Measurements from ENCODE around the gene GSS.

The GSS gene

DNA sequence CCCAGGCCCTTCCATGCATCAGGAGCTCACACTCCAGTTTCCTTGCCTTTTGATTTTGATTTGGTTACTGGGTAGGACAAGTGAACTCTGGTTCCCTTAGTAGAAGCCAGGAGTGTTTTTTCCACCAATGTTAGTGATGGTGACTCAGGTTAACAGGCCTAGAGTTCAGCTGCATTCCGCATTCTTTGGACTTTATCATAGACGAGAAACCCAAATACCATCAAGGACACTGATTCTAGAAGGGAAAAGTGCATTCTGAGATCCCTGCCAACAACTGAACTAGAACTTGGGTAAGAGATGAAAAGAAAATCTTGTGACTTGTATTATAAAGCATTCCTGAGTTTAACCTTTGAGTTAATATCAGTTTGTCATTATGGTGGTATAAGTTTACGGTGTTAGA, 8.9 kb downstream of the GSS start:
- no peak for DNase-seq (ENCODE audit: low spot score)

- no peak for DNase-seq (ENCODE audit: low spot score)
Measured at GRCh38 chr20:34945315-34946077, 10.1 kb downstream of the GSS start.

DNA sequence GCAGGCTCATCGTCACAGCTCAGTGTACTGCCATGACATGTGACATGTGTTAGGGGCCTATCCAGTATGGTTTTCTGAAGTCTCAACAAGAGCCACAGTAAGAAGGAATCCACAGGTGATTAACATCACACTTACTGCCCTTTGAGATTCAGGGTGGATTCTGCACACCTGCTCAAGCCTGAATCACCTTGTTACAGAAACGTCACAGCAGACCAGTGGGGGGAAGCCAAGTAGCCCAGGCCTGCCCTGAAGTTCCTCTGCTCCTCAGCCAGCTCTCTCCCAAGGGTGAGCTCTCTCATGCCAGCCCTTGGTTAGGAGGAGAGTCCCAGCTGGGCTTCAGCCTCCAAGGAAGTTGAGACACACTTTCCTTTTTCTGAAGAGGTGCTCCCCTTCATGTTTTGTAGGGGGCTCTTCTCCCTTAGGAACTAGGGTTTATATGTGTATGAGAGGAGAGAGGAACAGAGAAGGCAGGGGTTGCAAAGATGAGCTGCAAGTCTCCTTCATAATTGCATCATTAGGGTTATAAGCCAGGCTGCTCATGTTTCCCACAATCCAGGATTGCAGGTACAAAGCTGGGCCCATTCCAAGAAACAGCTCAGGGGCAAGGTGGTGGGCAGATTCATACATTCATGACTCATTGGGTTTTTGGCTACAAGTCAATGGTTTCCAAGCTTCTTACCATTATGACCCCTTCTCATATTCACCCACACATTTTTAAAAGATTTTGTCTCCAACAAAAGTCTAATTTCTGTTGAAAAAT, 11.6 kb downstream of the GSS start:
- DNase-seq (ENCODE audit: low spot score): no peak

DNA sequence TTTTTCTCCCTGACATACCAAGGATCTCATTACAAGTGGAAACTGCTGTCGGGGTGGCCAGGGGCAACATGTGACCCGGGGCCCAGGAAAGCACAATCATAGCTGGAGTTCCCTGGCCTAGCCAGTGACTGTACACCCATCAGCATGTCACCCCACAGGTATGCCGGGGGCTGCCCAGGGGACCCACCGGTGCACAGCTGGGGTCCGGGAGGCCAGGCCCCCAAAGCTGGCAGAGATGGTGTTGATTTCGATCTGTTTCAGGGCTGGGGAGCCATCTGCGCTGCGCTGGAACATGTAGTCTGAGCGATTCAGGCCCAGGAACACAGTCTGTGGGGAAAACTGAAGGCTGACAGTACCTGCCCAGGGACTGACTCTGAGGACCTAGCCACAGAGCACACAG, 13.3 kb downstream of the GSS start:
- DNase-seq (ENCODE audit: low spot score): no peak

DNA sequence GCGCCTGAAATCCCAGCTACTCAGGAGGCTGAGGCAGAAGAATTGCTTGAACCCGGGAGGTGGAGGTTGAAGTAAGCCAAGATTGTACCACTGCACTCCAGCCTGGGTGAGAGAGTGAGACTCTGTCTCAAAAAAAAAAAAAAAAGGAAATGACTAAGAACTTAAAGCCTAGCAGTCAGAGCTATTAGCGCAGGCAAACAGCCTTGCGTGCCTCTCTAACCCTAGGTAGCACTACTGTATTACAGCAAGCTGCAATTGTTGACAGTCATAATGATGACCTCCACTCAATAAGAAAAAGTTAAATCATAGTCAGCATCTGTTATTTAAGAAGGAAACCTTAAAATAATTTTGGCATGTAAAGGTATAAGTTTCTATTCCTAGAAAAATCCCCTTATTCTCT, 14.4 kb downstream of the GSS start:
- no peak for DNase-seq (ENCODE audit: low spot score)

- no peak for DNase-seq (ENCODE audit: low spot score)
Measured at GRCh38 chr20:34940081-34940481, 15.5 kb downstream of the GSS start.

- peak; percentile 11 for DNase-seq (ENCODE audit: low spot score)
Measured at GRCh38 chr20:34938466-34939163, 17.0 kb downstream of the GSS start.

DNA sequence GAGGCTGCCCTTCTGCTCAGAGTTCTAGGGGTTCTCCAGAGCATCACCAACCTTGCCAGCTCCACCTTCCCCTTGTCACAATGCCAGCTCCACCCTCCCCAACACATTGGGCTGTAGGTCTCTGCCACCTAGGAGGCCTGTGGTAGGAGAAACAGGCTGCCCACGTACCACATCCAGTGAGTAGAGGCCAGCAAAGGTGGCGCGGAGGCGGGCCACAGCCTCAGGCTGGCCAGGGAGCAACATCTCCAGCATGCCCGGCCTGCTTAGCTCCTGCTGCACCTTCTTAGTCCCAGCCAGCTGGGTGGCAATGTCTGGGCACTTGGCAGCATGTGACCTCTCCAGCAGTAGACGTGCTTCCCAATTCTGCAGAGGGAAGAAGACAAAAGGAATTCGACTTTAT, 23.8 kb downstream of the GSS start:
- no peak for DNase-seq (ENCODE audit: low spot score)

DNA sequence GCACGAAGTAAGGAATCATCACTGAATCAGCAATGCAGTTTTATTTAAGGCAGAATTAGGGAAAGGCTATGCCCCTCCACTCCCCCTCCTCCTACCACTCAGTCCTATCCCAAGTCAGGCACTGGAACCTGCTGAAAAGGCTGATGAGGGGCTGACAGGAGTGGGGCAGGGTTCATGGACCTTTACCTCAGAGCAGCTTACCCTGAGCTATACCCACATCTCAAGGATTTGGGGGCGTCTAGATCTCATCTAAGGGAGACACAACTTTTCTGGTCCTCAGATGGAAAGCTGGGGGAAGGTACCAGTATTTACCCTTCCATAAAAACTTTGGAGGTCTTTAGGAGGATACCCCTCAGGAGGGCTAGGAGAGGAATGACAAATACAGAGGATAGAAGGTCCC, 27.2 kb downstream of the GSS start:
- no peak for DNase-seq (ENCODE audit: low spot score)

DNA sequence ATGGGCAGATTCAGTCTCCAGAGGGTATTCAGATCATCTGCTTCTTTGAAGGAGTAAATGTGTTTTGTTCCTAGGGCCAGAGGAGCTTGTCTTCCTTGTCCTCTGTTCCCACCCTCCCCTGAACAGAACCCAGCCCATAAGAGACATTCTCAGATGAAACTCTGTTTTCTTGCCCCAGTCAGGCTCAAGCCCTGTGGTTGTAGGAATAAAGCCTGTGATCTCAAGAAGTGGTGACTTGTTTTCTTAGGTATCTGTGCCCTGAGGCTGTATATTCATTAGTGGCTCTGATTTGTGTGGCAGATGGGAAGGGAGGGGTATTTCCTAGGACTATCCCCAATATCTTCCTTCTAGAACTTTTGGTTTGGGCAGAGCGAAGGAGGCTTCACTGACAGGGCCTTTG, 27.9 kb downstream of the GSS start:
- DNase-seq (ENCODE audit: low spot score): no peak

GRCh38 chr20:34926581-34926980, 29.0 kb downstream of the GSS start:
- DNase-seq (ENCODE audit: low spot score): no peak

DNA sequence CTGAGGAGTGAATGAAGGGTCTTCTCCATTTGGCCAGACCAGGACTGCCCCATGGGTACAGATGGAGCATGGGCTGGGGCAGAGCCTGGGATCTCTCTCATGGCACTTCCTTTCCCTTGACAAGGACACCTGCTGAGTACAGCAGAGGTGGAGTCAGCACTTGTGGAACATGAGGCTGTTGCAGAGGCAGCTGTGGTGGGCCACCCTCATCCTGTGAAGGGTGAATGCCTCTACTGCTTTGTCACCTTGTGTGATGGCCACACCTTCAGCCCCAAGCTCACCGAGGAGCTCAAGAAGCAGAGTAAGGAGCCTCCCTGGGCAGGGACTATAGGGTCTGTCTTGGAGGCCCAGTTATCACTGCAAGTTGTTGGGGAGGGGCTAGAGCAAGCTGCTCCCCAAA, 29.6 kb downstream of the GSS start:
- no peak for DNase-seq (ENCODE audit: low spot score)

DNA sequence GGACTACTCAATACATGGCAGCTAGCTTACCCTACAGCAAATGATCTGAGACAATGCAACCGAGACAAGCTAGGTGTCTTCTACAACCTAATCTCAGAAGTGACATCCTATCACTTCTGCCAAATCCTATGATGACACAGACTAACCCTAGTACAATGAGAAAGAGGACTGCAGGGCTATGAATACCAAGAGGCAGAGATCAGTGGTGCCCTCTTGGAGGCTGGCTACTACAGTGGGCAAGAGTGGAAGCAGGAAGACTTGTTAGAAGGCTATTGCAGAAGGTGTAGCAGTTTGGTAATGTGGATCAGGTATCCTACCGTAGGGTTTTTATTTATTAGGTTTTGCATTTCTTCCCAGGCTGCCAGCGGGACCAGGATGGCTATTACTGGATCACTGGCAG, 30.3 kb downstream of the GSS start:
- no peak for DNase-seq (ENCODE audit: low spot score)

GRCh38 chr20:34923414-34923813, 32.2 kb downstream of the GSS start:
- DNase-seq (ENCODE audit: low spot score): no peak

DNA sequence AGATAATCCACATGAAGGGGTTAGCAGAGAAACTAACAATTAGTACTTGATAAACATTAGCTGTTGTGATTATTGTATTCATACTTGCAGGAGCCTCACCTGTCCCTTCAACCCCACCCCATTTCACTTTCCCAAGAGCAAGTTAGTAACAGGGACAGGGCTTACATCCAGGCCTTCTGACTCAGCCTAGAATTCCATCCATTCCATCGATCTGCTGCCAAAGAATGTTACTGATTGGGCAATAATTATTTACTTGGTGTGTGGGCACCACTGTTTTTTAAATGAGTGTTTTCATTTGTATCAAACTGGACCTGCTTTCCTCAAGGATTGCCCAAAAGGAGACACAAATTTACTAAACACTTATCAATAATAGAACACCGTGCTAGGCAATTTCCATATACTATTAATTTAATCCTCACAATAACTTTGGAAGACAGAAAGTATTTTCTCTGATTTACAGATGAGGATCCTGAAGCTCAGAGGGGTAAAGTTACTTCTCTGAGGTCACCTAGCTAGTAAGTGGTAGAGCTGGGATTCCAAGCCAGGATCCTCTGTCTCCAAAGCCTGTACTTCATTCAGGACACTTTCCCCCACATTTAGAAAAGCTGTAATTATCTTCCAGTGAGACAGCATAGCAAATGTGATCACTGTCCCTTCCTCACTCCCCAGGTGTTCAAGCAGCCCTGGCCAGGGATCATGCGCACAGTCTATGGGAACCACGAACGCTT, 32.8 kb downstream of the GSS start:
- no peak for DNase-seq (ENCODE audit: low spot score)

GRCh38 chr20:34921436-34921835, 34.2 kb downstream of the GSS start:
- DNase-seq (ENCODE audit: low spot score): no peak

- no peak for DNase-seq (ENCODE audit: low spot score)
Measured at GRCh38 chr20:34920055-34920454, 35.6 kb downstream of the GSS start.

DNA sequence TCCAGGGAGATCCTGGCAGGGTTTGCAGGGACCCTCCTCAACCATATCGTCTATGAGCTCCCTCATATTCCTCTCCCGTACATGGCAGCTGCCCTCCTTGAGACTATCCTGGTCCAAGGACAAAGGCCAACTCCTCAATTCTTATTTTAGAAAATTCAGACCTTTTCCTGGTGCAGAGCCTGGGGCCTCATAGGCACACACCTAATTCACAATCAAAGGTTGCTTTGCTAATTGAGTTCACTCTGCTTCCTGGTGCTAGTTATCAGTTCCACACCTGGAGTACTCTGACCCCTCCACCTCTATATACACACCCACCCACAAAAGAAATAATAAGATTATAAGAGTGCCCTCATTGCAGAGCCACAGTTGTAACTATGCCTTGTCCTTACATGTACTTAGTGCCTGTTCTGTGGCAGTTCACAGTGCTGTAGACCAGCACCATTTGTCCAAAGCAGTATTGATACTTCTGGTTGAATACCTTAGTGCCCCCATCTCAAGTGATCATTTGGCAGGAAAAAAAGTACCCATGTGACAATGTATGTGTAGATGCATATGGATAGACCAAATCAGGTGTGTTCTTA, 38.7 kb downstream of the GSS start:
- no peak for DNase-seq (ENCODE audit: low spot score)

DNA sequence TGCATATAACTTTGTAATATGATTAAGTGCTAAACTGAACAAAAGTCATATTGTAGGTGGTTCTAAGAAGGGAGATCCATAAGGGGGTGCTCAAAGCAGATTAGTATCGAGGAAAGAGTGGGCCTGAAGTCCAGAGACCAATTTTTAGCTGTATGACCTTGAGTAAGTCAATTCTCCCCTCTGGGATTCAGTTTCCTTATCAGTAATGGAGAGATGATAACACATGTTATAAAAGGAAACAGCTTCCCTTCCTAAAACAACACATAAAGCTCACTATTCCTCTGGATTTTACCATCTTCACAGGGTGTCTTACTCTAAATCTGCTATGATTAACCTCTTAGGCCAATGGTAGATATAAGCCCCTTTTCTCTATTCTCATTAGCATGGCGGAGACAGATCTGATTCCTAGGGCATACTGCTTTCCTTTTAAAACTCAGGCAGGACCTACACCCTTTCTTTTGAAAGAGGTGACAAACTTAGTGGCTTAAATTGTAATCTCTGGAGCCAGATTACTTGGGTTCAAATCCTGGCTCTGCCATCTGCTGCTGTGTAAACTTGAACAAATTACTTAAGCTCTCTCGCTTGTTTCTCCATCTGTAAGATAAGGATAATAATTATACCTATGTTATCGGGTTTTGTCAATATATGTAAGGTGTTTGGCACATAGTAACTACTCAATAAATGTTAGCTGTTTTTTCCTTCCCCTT, 39.7 kb downstream of the GSS start:
- no peak for DNase-seq (ENCODE audit: low spot score)

GRCh38 chr20:34915131-34915530, 40.5 kb downstream of the GSS start:
- DNase-seq (ENCODE audit: low spot score): no peak
